Uterus (tissue), 4 donors: ENCODE results near the gene TMEM165. TPM values are rescaled to one million over a fixed set of nuclear protein-coding genes. Genes with fewer than 3 reads are reported as not detected.
A peak's percentile ranks its signal among the peaks of the same experiment; 100 is the strongest.
"Not testable (repeated sequence)": the region's sequence is repeated elsewhere in the genome, so short reads cannot be mapped to it uniquely, and the experiment has no call there.

ENCODE experiments used
- DNase-seq, 2 donors: peaks; one replicate each; pipeline ENCODE4 v3.0.0-alpha.2; 2019 to 2020
- H3K27ac ChIP-seq, 2 donors: fragments of 200-600 bp; sonication (generic); 1 replicate in 1 of 2; 2 replicates in 1 of 2; pipeline ENCODE4 v1.5.1; 2016 to 2018
- H3K27me3 ChIP-seq, 2 donors: fragments of 200-600 bp; sonication (generic); one replicate each; pipeline ENCODE4 v1.5.1; 2018 to 2019; ENCODE audit warnings: control low read depth in 1 of 2
- H3K36me3 ChIP-seq, 2 donors: fragments of 200-600 bp; sonication (generic); one replicate each; pipeline ENCODE4 v1.5.1; 2019; ENCODE audit warnings: control low read depth in 1 of 2
- H3K4me1 ChIP-seq, 2 donors: fragments of 200-600 bp; sonication (generic); one replicate each; pipeline ENCODE4 v1.5.1; 2018 to 2019; ENCODE audit warnings: control low read depth in 1 of 2
- H3K4me3 ChIP-seq, 2 donors: fragments of 200-600 bp; sonication (generic); 1 replicate in 1 of 2; 2 replicates in 1 of 2; pipeline ENCODE4 v1.5.1; 2018 to 2019; ENCODE audit warnings: mild to moderate bottlenecking in 1 of 2
- H3K9me3 ChIP-seq, 2 donors: fragments of 200-600 bp; sonication (generic); one replicate each; pipeline ENCODE4 v1.5.1; 2019; ENCODE audit warnings: control low read depth in 1 of 2
- CTCF ChIP-seq, 4 experiments: fragments of 200-600 bp in 2 of 4; fragments of 450-650 bp in 2 of 4; sonication (generic) in 2 of 4; IDR thresholded peaks; one replicate each; pipeline ENCODE4 v1.5.1; 2016 to 2019; ENCODE audit warnings: antibody characterized with exemption in 4 of 4, mild to moderate bottlenecking in 2 of 4, moderate library complexity in 1 of 4
- POLR2A ChIP-seq, 2 donors: fragments of 450-650 bp; IDR thresholded peaks; one replicate each; pipeline ENCODE4 v1.6.1; 2016; ENCODE audit warnings: antibody characterized with exemption in 2 of 2, mild to moderate bottlenecking in 1 of 2, moderate library complexity in 1 of 2
- intact Hi-C: fragments of 100-400 bp; cut with DNase I; formaldehyde crosslinking; loops from one replicate; pipeline ENCODE4 v1.15.1; 2023; ENCODE audit warnings: low total_unique reads
- total RNA-seq, 4 donors: library from RNA; depleted of rRNA in 3 of 4; stranded (reverse); fragments of >200 nt in 3 of 4; gene quantifications; one replicate each; pipeline versions ENCODE4 v1.1.0 to v1.2.4, GENCODE V29; 2014 to 2023
- donor health status: DM: yes; HTN: yes; CAD: no.

TMEM165 gene
- total RNA-seq: 100 to 1,000 TPM; 123 to 191 (median 145) TPM

- DNase-seq: peak; percentile 88 to 89
- peak within 1 kb of the TSS; percentile 61 to 84 for H3K4me3 ChIP-seq
- intact Hi-C loops: no loop called here
- H3K36me3 ChIP-seq: no peaks in the 10 kb centered on the region
- H3K27ac ChIP-seq: peak within 1 kb of the TSS; percentile 93 to 98
- TF ChIP-seq CTCF (IDR thresholded peaks at IDR 0.05) (no peak), POLR2A (IDR thresholded peaks at IDR 0.05) (peak; percentile 93 to 98)
- H3K27me3 ChIP-seq: no peaks in the 10 kb centered on the region
- H3K4me1 ChIP-seq: peaks cover 0 to 6% of the 10 kb centered on the region in 2 donors
- no peaks in the 10 kb centered on the region for H3K9me3 ChIP-seq
Observed at GRCh38 chr4:55395529-55396307, at the start of gene TMEM165. Gene TMEM165 (plus strand): TSS chr4:55395957. CDS start chr4:55396190, 233 bp downstream.

- H3K4me1 ChIP-seq: no peaks in the 10 kb centered on the region
- no peaks in the 10 kb centered on the region for H3K9me3 ChIP-seq
- intact Hi-C loops: no loop called here
- no peaks in the 10 kb centered on the region for H3K27me3 ChIP-seq
- peak; percentile 80 to 88 for DNase-seq
- peak within 1 kb of the TSS; percentile 96 to 97 for H3K27ac ChIP-seq
- no peaks in the 10 kb centered on the region for H3K36me3 ChIP-seq
- peak; percentile 49 to 55 for TF ChIP-seq POLR2A (IDR thresholded peaks at IDR 0.05)
- peak; percentile 90 to 95 (median 90) for TF ChIP-seq CTCF (IDR thresholded peaks at IDR 0.05)
- peak within 1 kb of the TSS; percentile 51 to 88 for H3K4me3 ChIP-seq
Observed at GRCh38 chr4:55345980-55346850, 49.5 kb upstream of the TMEM165 start, which contains the start of gene SRD5A3. Gene SRD5A3 (plus strand): TSS chr4:55346242. CDS start chr4:55346337, 95 bp downstream.

- H3K4me3 ChIP-seq: peak overlapping the region; percentile 51 to 88
- no peaks in the 10 kb centered on the region for H3K27me3 ChIP-seq
- no peak for TF ChIP-seq POLR2A (IDR thresholded peaks at IDR 0.05)
- no peaks in the 10 kb centered on the region for H3K36me3 ChIP-seq
- DNase-seq: no peak
- H3K4me1 ChIP-seq: no peaks in the 10 kb centered on the region
- peak overlapping the region; percentile 96 to 97 for H3K27ac ChIP-seq
- intact Hi-C loops: no loop called here
- H3K9me3 ChIP-seq: no peaks in the 10 kb centered on the region
Observed at GRCh38 chr4:55346851-55347255, 48.9 kb upstream of the TMEM165 start.

- H3K4me3 ChIP-seq: no peak overlapping the region
- H3K4me1 ChIP-seq: no peaks in the 10 kb centered on the region
- intact Hi-C loops: no loop called here
- TF ChIP-seq CTCF (IDR thresholded peaks at IDR 0.05): no peak
- peak overlapping the region in 1 of 2 donors; percentile 97 for H3K27ac ChIP-seq
- H3K27me3 ChIP-seq: no peaks in the 10 kb centered on the region
- H3K9me3 ChIP-seq: no peaks in the 10 kb centered on the region
- H3K36me3 ChIP-seq: no peaks in the 10 kb centered on the region
- no peak for DNase-seq
Observed at GRCh38 chr4:55347610-55348228, 48.0 kb upstream of the TMEM165 start.

GRCh38 chr4:55348466-55348865, 47.3 kb upstream of the TMEM165 start:
- H3K4me1 ChIP-seq: no peaks in the 10 kb centered on the region
- H3K27me3 ChIP-seq: no peaks in the 10 kb centered on the region
- H3K4me3 ChIP-seq: no peak overlapping the region
- DNase-seq: no peak
- intact Hi-C loops: no loop called here
- H3K36me3 ChIP-seq: no peaks in the 10 kb centered on the region
- TF ChIP-seq POLR2A (IDR thresholded peaks at IDR 0.05): no peak
- TF ChIP-seq CTCF (IDR thresholded peaks at IDR 0.05): no peak
- no peak overlapping the region for H3K27ac ChIP-seq
- no peaks in the 10 kb centered on the region for H3K9me3 ChIP-seq

- H3K36me3 ChIP-seq, intact Hi-C loops: not testable (repeated sequence)
Observed at GRCh38 chr4:55350870-55351269, 44.9 kb upstream of the TMEM165 start.

More at GRCh38 chr4:55350870-55351269, 44.9 kb upstream of the TMEM165 start:
- not testable (repeated sequence) for H3K27ac ChIP-seq, H3K9me3 ChIP-seq, DNase-seq, H3K4me3 ChIP-seq, H3K4me1 ChIP-seq, H3K27me3 ChIP-seq
